ENCODE results near the gene FHL1.
"Not testable (repeated sequence)": the region's sequence is repeated elsewhere in the genome, so short reads cannot be mapped to it uniquely, and the experiment has no call there.

The FHL1 gene

DNA sequence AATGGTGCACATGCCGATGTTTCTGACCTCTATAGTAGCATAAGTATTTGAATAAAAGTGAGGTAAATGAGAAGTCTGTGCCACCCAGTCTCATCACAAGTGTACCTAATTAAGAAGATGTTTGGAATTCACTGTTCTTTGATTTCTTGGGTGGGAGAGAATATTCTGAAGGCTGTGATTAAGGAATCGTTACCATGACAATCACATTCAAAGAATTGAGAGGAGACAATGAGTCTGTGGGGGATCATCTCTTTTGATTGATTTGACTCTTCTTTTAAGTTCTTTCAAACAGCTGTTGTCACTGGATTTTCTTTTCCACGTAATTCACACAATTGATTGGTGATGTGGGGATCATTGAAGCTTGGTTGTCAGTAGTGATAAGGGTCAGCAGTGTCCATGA is 18.1 kb downstream of the FHL1 start:
- peak overlapping the region; percentile 10 for H3K27ac ChIP-seq (ENCODE audit: low read depth, low read length)
- H3K36me3 ChIP-seq (ENCODE audit: control insufficient read depth in 1 of 2, insufficient read depth in 2 of 2, low read length in 2 of 2): no peaks in the 10 kb centered on the region
- H3K27me3 ChIP-seq (ENCODE audit: control insufficient read depth in 1 of 2, insufficient read depth in 2 of 2, low read length in 2 of 2): no peaks in the 10 kb centered on the region
- H3K9ac ChIP-seq (ENCODE audit: low read depth in 1 of 2, low read length in 2 of 2): no peak overlapping the region
- H3K9me3 ChIP-seq (ENCODE audit: control insufficient read depth in 1 of 2, low read length in 2 of 2): no peaks in the 10 kb centered on the region
- H3K4me3 ChIP-seq (ENCODE audit: low read depth in 1 of 2, low read length in 2 of 2): no peak overlapping the region
- H3K4me1 ChIP-seq (ENCODE audit: control insufficient read depth in 1 of 2, insufficient read depth in 2 of 2, low read length in 2 of 2): peaks cover 0 to 8% of the 10 kb centered on the region in 2 donors

DNA sequence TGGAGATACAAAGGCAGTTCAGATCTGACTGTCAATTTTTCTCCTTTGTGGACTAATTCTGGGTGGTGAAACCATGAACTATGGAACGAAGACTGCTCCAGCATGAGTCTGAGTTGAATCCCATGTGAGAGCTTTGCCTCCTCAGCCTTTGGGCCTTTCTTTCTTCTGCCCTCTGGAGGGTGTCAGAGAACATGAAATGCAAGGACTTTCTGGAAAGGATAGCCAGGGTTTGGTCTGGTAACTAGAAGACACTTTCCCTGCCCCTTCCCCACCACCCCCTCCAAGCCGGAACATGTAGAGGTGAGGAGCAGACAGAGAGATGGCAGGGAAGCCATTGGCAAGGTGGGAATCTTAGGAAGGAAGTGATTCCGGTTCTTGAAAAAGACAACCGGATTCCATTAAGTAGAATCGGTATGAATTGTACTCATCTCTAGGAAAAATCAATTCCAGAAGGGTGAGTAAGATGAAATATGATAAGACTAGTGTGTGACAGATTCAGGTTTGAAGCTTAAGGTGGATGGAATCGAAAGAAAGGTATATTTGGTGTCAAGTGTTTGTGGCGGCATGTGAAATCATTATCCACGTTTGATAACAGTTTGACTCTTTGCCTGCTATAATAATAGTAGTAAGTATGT is 19.0 kb downstream of the FHL1 start:
- no peak overlapping the region for H3K9ac ChIP-seq (ENCODE audit: low read depth in 1 of 2, low read length in 2 of 2)
- H3K4me3 ChIP-seq (ENCODE audit: low read depth in 1 of 2, low read length in 2 of 2): no peak overlapping the region
- H3K4me1 ChIP-seq (ENCODE audit: control insufficient read depth in 1 of 2, insufficient read depth in 2 of 2, low read length in 2 of 2): peaks cover 0 to 8% of the 10 kb centered on the region in 2 donors
- H3K36me3 ChIP-seq (ENCODE audit: control insufficient read depth in 1 of 2, insufficient read depth in 2 of 2, low read length in 2 of 2): no peaks in the 10 kb centered on the region
- H3K9me3 ChIP-seq (ENCODE audit: control insufficient read depth in 1 of 2, low read length in 2 of 2): no peaks in the 10 kb centered on the region
- H3K27me3 ChIP-seq (ENCODE audit: control insufficient read depth in 1 of 2, insufficient read depth in 2 of 2, low read length in 2 of 2): no peaks in the 10 kb centered on the region
- no peak overlapping the region for H3K27ac ChIP-seq (ENCODE audit: low read depth, low read length)

DNA sequence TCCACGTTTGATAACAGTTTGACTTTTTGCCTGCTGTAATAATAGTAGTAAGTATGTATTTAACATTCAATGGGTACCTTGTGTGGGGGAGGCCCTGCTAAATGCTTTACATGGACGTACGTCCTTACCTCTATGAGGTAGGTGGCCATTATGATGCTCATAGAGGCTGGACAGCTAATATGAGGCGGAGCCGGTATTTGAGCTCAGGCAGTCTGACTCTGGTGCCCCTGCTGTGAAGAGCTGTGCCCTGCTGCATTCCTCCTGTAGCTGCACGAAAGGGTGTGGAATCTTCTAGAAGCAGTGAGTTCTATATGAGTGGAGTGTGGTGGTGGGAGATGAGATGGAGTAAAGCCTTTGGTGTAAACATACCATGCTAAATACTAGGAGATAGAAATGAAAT is 20.7 kb downstream of the FHL1 start:
- not testable (repeated sequence) for H3K27me3 ChIP-seq (ENCODE audit: control insufficient read depth in 1 of 2, insufficient read depth in 2 of 2, low read length in 2 of 2); H3K9ac ChIP-seq (ENCODE audit: low read depth in 1 of 2, low read length in 2 of 2); H3K27ac ChIP-seq (ENCODE audit: low read depth, low read length); H3K4me1 ChIP-seq (ENCODE audit: control insufficient read depth in 1 of 2, insufficient read depth in 2 of 2, low read length in 2 of 2); H3K4me3 ChIP-seq (ENCODE audit: low read depth in 1 of 2, low read length in 2 of 2); H3K36me3 ChIP-seq (ENCODE audit: control insufficient read depth in 1 of 2, insufficient read depth in 2 of 2, low read length in 2 of 2); H3K9me3 ChIP-seq (ENCODE audit: control insufficient read depth in 1 of 2, low read length in 2 of 2)

DNA sequence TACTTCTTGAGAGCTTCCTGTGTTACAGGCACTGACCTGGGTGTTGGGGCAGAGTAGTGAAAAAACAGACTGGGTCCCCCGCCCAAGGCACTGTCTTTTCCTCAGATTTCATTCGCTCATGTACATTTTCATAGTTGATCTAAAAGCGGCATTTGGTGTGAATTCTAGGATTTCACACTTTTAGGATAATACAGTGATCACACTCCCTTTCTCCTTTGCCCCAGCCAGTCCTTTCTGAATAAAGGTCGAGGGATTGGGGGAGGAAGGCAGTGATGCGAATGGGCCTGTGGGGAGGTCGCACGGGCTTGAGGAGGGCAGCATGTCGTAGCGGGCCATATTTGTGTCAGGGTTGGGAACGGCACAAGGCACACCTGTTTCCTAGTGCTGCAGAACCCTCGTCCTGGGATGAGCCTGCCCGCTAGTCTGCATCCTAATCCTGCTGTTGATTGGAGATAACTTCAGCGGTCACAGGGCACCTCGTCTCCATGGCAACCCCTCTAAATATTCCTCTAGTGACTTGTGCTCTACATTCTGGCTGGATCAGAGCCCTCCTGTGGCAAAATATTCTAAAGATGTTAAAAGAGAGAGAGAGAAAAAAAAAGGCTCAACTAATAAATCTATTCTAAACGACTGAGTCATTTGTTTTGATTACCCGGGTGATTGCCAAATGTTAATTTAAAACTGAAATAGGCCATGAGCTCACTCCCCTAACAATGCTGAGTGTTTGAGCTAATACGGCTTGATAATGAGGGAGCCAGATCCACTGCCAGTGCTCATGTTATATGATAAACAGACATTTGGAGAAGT is 21.8 kb downstream of the FHL1 start:
- Histone ChIP-seq H3K4me3 (ENCODE audit: low read depth in 1 of 2, low read length in 2 of 2) (no peak overlapping the region), H3K27me3 (ENCODE audit: control insufficient read depth in 1 of 2, insufficient read depth in 2 of 2, low read length in 2 of 2) (no peaks in the 10 kb centered on the region), H3K4me1 (ENCODE audit: control insufficient read depth in 1 of 2, insufficient read depth in 2 of 2, low read length in 2 of 2) (peaks cover 0 to 8% of the 10 kb centered on the region in 2 donors), H3K27ac (ENCODE audit: low read depth, low read length) (peak overlapping the region; percentile 59), H3K9ac (ENCODE audit: low read depth in 1 of 2, low read length in 2 of 2) (no peak overlapping the region), H3K9me3 (ENCODE audit: control insufficient read depth in 1 of 2, low read length in 2 of 2) (no peaks in the 10 kb centered on the region), H3K36me3 (ENCODE audit: control insufficient read depth in 1 of 2, insufficient read depth in 2 of 2, low read length in 2 of 2) (no peaks in the 10 kb centered on the region)

DNA sequence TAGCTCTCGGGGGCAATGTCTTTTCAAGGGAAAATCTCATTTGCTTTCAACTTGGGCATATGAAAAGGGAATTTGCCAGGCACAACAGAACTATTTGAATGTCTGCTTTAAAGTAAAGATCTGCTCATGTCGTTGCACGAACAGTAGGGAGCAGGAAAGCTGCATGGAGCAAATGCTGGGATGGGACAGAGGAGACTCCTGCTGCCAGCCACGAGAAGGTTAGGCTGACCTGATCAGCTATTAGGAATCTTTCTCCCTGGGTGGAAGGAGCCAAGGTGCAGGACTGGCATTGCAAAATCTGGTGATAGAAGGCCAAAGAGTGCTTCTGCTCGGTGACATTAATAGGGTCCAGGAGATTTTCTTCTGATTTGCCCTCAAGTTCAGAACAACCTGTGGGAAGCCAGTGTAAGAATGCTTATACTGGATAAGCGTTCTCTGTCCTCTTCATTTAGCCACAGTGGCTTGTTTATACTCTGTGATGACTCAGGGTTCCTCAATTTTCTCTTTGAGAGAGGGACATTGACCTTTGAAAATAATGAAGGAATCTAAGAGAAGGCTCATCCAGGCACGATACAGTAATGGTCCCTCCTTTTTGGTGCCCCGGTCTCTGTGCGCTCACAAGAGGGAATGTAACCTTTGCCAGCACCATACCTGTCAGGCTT is 22.9 kb downstream of the FHL1 start:
- Histone ChIP-seq H3K9ac (ENCODE audit: low read depth in 1 of 2, low read length in 2 of 2) (no peak overlapping the region), H3K36me3 (ENCODE audit: control insufficient read depth in 1 of 2, insufficient read depth in 2 of 2, low read length in 2 of 2) (no peaks in the 10 kb centered on the region), H3K4me3 (ENCODE audit: low read depth in 1 of 2, low read length in 2 of 2) (no peak overlapping the region), H3K27me3 (ENCODE audit: control insufficient read depth in 1 of 2, insufficient read depth in 2 of 2, low read length in 2 of 2) (no peaks in the 10 kb centered on the region), H3K4me1 (ENCODE audit: control insufficient read depth in 1 of 2, insufficient read depth in 2 of 2, low read length in 2 of 2) (peaks cover 0 to 8% of the 10 kb centered on the region in 2 donors), H3K27ac (ENCODE audit: low read depth, low read length) (peak overlapping the region; percentile 20), H3K9me3 (ENCODE audit: control insufficient read depth in 1 of 2, low read length in 2 of 2) (no peaks in the 10 kb centered on the region)

DNA sequence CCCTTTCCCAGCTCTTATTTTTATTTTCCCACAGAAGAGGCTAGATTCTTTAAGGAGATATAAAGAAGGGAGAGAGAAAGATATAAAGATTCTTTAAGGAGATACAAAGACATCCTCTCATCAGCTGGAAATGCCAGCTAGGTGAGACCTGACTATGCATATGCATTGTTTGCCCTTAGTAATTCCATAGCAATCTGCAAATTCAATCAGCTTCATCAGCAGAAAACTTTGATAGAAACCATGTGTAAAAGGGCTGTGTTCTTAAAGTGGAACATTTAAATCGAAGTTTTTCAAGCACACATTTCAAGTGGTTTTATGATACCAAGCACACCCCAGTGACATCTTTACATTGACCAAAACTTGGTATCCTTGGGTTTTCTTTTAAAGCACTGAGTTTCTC is 24.1 kb downstream of the FHL1 start:
- Histone ChIP-seq H3K36me3 (ENCODE audit: control insufficient read depth in 1 of 2, insufficient read depth in 2 of 2, low read length in 2 of 2) (no peaks in the 10 kb centered on the region), H3K27me3 (ENCODE audit: control insufficient read depth in 1 of 2, insufficient read depth in 2 of 2, low read length in 2 of 2) (no peaks in the 10 kb centered on the region), H3K4me1 (ENCODE audit: control insufficient read depth in 1 of 2, insufficient read depth in 2 of 2, low read length in 2 of 2) (peaks cover 0 to 8% of the 10 kb centered on the region in 2 donors), H3K9ac (ENCODE audit: low read depth in 1 of 2, low read length in 2 of 2) (no peak overlapping the region), H3K9me3 (ENCODE audit: control insufficient read depth in 1 of 2, low read length in 2 of 2) (no peaks in the 10 kb centered on the region), H3K27ac (ENCODE audit: low read depth, low read length) (no peak overlapping the region), H3K4me3 (ENCODE audit: low read depth in 1 of 2, low read length in 2 of 2) (no peak overlapping the region)

DNA sequence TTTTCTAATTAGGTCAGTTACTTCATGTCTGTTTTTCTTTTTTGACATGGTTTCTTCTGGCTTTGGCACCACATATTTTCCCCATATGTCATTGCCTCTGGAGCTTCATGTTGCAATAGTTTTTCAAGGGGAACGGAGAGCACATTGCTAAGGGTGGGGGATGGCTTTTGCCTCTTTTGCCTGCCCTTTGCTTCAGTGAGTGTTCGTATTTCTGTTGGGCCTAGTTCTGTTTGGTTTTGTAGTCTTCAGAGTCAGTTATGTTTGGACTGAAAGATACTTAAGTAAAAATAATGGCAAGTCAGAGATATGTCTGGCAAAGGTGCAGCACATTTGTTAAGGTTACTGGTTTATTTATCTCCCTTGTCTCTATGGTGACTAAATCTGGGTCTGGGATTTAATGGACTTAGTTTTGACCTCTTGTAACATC is 29.1 kb downstream of the FHL1 start:
- Histone ChIP-seq H3K4me1 (ENCODE audit: control insufficient read depth in 1 of 2, insufficient read depth in 2 of 2, low read length in 2 of 2) (no peaks in the 10 kb centered on the region), H3K4me3 (ENCODE audit: low read depth in 1 of 2, low read length in 2 of 2) (no peak overlapping the region), H3K9ac (ENCODE audit: low read depth in 1 of 2, low read length in 2 of 2) (no peak overlapping the region), H3K27ac (ENCODE audit: low read depth, low read length) (no peak overlapping the region), H3K9me3 (ENCODE audit: control insufficient read depth in 1 of 2, low read length in 2 of 2) (no peaks in the 10 kb centered on the region), H3K36me3 (ENCODE audit: control insufficient read depth in 1 of 2, insufficient read depth in 2 of 2, low read length in 2 of 2) (no peaks in the 10 kb centered on the region), H3K27me3 (ENCODE audit: control insufficient read depth in 1 of 2, insufficient read depth in 2 of 2, low read length in 2 of 2) (no peaks in the 10 kb centered on the region)

DNA sequence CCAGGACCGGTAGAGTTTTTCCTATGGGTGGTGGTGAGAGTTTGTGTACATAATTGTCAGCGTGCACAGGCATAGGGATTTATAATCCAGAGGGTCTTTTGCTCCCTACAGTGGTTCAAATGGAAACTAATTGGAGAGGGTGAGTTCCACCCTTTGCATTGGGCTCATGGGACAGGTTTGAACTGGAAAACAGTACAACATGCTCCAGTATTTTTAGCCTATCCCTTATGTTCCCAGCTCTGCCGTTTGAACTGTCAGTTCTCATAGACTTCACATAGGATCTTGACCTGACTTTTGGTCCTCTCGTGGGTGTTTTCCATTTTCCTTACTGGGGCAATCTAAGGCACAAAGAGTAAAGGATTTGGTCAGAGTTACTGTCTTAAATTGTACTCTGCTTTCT is 31.8 kb downstream of the FHL1 start:
- H3K27ac ChIP-seq (ENCODE audit: low read depth, low read length): no peak overlapping the region
- no peaks in the 10 kb centered on the region for H3K9me3 ChIP-seq (ENCODE audit: control insufficient read depth in 1 of 2, low read length in 2 of 2)
- H3K27me3 ChIP-seq (ENCODE audit: control insufficient read depth in 1 of 2, insufficient read depth in 2 of 2, low read length in 2 of 2): no peaks in the 10 kb centered on the region
- no peak overlapping the region for H3K4me3 ChIP-seq (ENCODE audit: low read depth in 1 of 2, low read length in 2 of 2)
- H3K36me3 ChIP-seq (ENCODE audit: control insufficient read depth in 1 of 2, insufficient read depth in 2 of 2, low read length in 2 of 2): no peaks in the 10 kb centered on the region
- H3K4me1 ChIP-seq (ENCODE audit: control insufficient read depth in 1 of 2, insufficient read depth in 2 of 2, low read length in 2 of 2): no peaks in the 10 kb centered on the region
- H3K9ac ChIP-seq (ENCODE audit: low read depth in 1 of 2, low read length in 2 of 2): no peak overlapping the region

DNA sequence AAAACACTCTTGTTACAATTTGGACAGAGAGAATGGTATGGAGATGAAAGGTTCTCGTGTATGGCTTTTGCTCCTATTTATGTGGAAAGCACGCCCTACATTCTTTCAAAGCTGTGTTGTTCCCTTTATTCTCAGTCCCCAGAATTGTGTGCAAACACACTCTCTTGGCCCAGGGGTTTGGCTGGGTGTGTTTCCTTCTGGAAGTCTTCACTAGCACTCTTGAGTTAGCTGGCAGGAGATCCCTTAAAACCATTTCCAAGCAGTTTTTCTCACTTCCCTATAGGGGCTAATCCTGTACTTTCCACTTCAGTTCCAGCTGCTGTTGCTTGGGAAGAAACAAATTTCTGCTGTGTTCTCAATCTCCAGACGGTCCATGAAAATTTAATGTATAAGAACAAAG is 35.1 kb downstream of the FHL1 start:
- Histone ChIP-seq H3K9me3 (ENCODE audit: control insufficient read depth in 1 of 2, low read length in 2 of 2) (no peaks in the 10 kb centered on the region), H3K27ac (ENCODE audit: low read depth, low read length) (no peak overlapping the region), H3K27me3 (ENCODE audit: control insufficient read depth in 1 of 2, insufficient read depth in 2 of 2, low read length in 2 of 2) (no peaks in the 10 kb centered on the region), H3K4me1 (ENCODE audit: control insufficient read depth in 1 of 2, insufficient read depth in 2 of 2, low read length in 2 of 2) (peaks cover 4 to 5% of the 10 kb centered on the region in 2 donors), H3K9ac (ENCODE audit: low read depth in 1 of 2, low read length in 2 of 2) (no peak overlapping the region), H3K36me3 (ENCODE audit: control insufficient read depth in 1 of 2, insufficient read depth in 2 of 2, low read length in 2 of 2) (no peaks in the 10 kb centered on the region), H3K4me3 (ENCODE audit: low read depth in 1 of 2, low read length in 2 of 2) (no peak overlapping the region)

DNA sequence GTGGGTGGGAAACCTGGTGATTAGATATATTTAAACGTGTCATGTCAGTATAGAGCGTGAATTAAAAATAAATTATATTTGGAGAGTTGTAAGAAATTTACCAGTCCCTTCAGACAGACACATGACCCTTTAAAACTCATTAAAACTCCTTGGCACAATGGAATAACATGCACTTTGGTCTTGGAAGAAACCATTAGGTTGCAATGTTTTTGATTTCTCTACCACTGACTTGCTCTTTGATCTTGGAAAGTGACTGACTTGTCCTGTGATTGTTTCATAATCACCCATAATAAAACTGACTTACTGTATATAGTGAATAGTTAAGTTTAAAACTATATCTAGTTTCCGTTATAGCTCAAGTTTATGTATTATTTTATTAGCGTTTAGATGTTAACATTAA is 35.8 kb downstream of the FHL1 start:
- Histone ChIP-seq H3K27ac (ENCODE audit: low read depth, low read length) (no peak overlapping the region), H3K4me1 (ENCODE audit: control insufficient read depth in 1 of 2, insufficient read depth in 2 of 2, low read length in 2 of 2) (peaks cover 4 to 5% of the 10 kb centered on the region in 2 donors), H3K27me3 (ENCODE audit: control insufficient read depth in 1 of 2, insufficient read depth in 2 of 2, low read length in 2 of 2) (no peaks in the 10 kb centered on the region), H3K9ac (ENCODE audit: low read depth in 1 of 2, low read length in 2 of 2) (no peak overlapping the region), H3K4me3 (ENCODE audit: low read depth in 1 of 2, low read length in 2 of 2) (no peak overlapping the region), H3K9me3 (ENCODE audit: control insufficient read depth in 1 of 2, low read length in 2 of 2) (no peaks in the 10 kb centered on the region), H3K36me3 (ENCODE audit: control insufficient read depth in 1 of 2, insufficient read depth in 2 of 2, low read length in 2 of 2) (no peaks in the 10 kb centered on the region)

Measured in duodenal mucosa (tissue), 2 donors.